ENCODE results near the gene RABGAP1L.

DNA sequence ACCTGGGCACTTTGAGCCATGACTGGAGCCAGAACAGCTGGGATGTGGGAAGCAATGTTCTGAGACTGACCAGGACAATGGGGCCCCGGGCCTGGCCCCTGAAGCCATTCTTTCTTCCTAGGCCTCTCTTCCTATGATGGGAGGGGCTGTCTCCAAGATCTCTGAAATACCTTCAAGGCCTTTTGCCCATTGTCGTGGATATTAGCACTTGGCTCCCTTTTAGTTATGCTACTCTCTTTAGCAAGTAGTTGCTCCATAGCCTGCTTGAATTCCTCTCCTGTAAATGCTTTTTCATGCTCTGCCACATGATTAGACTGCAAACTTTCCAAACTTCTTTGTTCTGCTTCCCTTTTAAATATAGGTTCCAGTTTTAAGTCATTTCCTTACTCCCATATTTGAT lies 577.5 kb downstream of the RABGAP1L start:
- TF ChIP-seq, protein P1, sequence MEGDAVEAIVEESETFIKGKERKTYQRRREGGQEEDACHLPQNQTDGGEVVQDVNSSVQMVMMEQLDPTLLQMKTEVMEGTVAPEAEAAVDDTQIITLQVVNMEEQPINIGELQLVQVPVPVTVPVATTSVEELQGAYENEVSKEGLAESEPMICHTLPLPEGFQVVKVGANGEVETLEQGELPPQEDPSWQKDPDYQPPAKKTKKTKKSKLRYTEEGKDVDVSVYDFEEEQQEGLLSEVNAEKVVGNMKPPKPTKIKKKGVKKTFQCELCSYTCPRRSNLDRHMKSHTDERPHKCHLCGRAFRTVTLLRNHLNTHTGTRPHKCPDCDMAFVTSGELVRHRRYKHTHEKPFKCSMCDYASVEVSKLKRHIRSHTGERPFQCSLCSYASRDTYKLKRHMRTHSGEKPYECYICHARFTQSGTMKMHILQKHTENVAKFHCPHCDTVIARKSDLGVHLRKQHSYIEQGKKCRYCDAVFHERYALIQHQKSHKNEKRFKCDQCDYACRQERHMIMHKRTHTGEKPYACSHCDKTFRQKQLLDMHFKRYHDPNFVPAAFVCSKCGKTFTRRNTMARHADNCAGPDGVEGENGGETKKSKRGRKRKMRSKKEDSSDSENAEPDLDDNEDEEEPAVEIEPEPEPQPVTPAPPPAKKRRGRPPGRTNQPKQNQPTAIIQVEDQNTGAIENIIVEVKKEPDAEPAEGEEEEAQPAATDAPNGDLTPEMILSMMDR (IDR thresholded peaks at IDR 0.05; ENCODE audit: low read depth, low read length), result no peak
- TF ChIP-seq POLR2A (IDR thresholded peaks at IDR 0.05; ENCODE audit: extremely low read depth, insufficient read length), result no peak
